ENCODE results near the gene FCN2. TPM values are rescaled to one million over a fixed set of nuclear protein-coding genes. Genes with fewer than 3 reads are reported as not detected.

The FCN2 gene
- total RNA-seq, 1 donor from 2014 or later = not detected

DNA sequence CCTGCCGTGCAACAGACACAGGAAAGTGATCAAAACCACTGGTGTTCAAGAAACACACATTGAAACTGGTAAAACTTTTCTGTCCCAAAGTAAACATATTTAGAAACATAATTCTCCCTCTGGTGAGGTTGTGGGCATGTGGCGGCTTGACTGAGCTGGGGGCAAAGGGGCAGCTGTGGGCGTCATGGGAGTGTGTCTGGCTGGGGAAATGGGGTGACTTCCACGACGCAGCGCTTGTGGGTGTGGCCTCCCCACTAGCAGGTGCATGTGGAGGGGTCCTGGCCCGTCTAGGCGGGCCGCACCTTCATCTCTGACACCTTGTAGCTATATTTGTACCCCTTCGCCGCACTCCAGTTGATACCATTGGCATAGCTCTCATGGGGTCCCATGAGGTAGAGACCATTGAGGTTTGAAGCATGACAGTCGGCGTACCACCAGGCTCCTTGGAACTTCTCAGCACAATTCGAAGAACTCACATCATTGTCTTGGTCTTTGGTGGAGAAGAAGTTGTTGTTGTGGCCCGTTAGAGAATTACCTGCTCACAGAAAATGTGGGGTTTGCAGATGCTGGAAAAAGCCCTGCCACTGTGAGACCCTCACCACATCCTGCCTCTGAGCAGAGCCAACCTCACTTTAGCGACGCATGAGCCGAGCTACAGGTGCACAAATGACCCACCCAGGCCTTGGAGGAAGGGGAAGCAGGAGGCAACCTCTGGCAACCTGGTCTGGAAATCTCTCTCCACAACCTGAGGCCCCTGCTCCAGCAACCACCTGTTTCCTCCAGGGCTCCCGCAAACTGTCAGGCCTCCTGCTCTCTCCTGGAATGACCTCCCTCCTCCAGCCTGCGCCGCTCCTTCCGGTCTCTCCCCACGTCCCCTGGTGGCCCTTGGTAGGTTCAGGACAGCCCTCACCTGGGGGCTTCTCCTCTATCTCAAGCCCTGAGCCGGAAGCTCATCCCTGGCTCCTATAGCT, 29.2 kb downstream of the FCN2 start:
- no peak for DNase-seq (ENCODE audit: low read depth in 2 of 2)

GRCh38 chr9:134912126-134912840, 31.7 kb downstream of the FCN2 start:
- DNase-seq (ENCODE audit: low read depth in 2 of 2) = no peak

GRCh38 chr9:134913041-134913712, 32.6 kb downstream of the FCN2 start:
- DNase-seq (ENCODE audit: low read depth in 2 of 2) = no peak

DNA sequence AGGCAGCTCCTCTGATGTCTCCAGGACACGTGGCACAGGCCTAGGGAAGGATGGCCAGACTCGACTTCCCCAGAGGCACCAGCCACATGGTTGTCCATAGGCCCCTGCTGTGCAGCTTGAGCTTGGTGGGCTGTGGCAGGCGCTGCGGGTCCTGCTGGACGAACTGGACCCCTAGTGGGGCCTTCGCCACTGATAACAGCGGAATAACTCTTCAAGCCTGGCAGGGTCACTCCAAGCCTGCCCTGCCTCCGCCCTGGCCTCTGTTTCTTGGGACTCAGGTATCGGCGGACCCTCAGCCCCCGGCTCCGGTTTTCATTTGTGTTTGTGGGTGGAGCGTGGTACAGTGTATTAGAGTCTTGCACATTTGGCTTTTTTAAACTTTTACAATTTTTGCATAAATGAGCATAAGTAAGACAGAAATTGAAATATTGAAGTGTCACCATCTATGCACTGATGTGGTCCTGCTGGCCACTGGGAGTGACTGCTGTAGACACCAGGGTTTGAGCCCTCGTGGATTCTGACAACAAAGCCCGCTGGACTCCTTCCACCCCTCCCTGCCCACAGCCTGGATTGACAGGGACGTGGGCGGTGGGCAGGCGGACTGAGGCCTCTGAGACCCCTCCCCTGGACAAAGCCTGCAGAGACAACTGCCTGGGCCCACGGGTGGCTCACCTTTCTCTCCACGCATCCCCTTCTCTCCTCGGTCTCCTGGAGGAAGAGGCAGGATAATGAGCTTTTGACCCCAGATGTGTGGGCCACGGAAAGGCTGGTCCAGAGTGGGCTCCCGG, 33.3 kb downstream of the FCN2 start:
- DNase-seq (ENCODE audit: low read depth in 2 of 2) = no peak

GRCh38 chr9:134914501-134914834, 33.9 kb downstream of the FCN2 start:
- DNase-seq (ENCODE audit: low read depth in 2 of 2) = no peak

GRCh38 chr9:134915046-134915985, 34.7 kb downstream of the FCN2 start:
- DNase-seq (ENCODE audit: low read depth in 2 of 2) = no peak

GRCh38 chr9:134916161-134916665, 35.6 kb downstream of the FCN2 start:
- DNase-seq (ENCODE audit: low read depth in 2 of 2) = no peak

GRCh38 chr9:134917431-134918373, 37.1 kb downstream of the FCN2 start, which contains the start of gene FCN1:
TSS of gene FCN1 (minus strand) at chr9:134917912. CDS start at chr9:134917871, 41 bp downstream.
- no peak for DNase-seq (ENCODE audit: low read depth in 2 of 2)

DNA sequence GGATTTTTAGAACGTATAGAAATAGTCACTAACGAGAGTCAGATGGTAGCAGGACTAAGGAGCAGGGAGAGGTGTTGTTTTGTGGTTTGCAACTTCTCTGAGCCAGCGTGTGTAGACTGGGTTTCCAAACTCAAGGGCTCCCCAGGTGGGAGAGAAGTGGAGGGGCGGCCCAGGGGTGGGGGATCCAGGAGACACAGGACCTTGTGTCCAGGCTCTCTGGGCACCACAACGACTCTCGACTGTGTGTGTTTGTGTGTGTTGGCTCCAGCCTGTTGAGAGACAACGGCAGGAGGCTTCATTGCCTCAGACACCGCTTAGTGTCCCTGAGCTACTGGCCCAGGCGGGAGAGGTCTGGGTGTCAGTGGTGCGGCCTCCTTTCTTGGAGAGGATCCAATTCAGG, 38.0 kb downstream of the FCN2 start:
- no peak for DNase-seq (ENCODE audit: low read depth in 2 of 2)

GRCh38 chr9:134919303-134919702, 38.7 kb downstream of the FCN2 start:
- DNase-seq (ENCODE audit: low read depth in 2 of 2) = no peak

DNA sequence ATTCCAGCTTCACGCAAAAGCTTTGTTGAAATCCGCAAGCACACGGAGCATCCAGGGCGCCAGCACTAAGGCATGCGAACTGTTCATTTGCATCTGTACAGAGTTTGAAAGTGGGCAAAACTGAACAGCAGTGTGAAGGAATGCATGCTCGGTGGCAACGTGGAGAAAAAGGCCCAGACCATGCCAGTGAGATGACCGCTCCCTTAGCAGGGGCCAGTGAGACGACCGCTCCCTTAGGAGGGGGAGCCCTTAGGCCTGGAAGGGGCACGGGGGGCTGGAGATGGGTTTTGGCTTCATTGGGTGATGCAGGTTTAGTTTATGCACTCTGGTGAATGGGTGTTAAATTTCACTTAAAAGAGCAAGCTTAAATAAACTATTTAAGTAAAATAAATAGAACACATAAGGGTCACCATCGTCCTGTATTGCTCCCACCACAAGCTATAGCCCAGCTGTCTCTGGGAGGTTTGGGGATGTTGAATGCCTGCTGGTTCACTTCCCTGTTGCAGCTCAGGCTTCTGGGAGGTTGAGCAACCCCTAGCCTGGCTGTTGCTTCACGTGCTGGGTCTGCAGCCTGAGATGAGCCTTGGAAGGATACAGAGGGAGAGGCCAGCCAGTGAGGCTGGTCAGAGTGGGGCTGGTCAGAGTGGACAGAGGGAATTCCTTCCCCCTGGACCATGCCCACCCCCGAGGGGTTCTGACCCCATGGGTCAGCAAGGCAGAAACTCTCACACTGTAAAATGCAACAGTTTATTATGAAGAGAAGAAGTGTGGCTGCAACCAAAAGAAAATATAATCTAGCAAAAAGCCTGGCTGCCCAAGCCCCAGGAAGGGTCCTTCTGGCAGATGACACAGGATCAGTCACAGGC, 41.7 kb downstream of the FCN2 start:
- no peak for DNase-seq (ENCODE audit: low read depth in 2 of 2)

DNA sequence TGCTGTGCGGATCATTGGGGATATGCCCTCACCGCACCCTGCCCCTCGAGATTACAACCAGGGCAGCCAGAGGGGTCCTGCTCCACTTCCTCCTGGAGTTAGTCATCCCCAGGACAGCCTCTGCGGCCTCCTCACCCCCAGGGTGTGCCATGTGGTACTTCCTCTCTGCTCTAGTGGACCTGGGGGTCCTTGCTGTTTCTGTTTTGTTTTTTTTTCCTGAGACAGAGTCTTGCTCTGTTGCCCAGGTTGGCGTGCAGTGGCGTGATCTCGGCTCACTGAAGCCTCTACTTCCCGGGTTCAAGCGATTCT, 42.3 kb downstream of the FCN2 start:
- DNase-seq (ENCODE audit: low read depth in 2 of 2) = no peak

DNA sequence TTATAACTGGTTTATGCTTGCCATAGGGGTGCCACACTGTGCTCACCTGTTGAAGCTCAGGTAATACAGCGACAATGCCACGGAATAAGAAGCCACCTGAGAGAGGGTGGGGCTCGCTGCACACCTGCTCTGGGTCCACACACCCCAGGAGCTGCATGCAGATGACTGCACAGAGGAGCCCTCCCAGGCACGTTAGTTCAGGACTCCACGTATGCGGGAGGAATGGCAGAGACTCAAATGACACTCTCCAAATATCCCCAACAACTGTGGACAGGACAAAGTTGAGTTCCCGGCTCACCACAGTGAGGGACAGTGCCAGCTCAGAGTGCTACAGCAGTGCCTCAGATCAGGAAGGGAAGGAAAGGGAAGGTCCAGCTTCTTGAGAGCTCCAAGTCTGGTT, 42.9 kb downstream of the FCN2 start:
- no peak for DNase-seq (ENCODE audit: low read depth in 2 of 2)

DNA sequence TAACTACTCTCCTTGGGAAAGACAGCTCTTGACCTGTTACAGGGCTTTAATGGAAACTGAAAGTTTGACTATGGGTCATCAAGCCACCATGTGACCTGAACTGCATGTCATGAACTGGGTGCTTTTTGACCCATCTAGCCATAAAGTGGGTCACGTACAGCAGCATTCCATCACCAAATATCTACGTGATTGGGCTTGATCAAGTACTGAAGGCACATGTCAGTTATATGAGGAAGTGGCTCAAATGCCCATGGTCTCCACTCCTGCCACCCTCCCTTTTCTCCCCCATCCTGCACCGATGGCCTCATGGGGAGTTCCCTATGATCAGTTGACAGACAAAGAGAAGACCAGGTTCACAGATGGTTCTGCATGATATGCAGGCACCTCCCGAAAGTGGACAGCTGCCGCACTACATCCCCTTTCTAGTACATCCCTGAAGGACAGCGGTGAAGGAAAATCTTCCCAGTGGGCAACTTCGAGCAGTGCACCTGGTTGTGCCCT, 44.5 kb downstream of the FCN2 start:
- DNase-seq (ENCODE audit: low read depth in 2 of 2) = no peak

DNA sequence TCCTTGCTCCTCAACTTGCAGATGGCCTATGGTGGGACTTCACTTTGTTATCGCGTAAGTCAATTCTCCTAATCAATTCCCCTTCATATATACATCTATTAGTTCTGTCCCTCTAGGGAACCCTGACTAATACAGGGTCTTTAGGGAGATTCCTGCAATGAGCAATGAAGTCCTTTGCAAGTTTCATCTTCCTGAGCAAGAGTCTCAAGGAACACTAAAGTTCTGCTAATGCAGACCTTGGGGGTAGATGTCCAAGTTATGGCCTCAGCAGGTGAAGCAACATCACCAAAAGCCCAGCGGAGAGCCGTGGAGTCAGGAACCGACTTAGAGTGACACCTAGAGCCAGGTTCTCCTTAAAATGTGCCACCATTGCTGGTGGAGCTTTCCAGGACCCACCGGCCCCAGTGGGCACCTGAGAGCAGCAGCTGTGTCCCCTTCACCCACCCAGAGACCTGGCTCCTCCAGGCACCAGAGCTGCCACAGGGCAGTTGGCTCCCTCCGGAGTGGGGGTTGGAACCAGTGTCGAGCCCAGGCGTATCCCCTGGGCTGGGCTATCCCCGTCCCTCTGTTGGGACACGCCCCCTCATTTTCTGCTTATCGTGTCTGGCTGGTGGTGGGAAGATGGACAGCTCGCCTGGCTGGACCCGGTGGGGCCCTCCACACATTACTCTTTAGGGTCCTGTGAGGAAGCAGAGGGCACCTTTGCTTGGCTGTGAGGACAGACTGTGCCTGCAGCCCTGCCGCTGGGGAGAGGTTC, 48.0 kb downstream of the FCN2 start:
- DNase-seq (ENCODE audit: low read depth in 2 of 2) = no peak

DNA sequence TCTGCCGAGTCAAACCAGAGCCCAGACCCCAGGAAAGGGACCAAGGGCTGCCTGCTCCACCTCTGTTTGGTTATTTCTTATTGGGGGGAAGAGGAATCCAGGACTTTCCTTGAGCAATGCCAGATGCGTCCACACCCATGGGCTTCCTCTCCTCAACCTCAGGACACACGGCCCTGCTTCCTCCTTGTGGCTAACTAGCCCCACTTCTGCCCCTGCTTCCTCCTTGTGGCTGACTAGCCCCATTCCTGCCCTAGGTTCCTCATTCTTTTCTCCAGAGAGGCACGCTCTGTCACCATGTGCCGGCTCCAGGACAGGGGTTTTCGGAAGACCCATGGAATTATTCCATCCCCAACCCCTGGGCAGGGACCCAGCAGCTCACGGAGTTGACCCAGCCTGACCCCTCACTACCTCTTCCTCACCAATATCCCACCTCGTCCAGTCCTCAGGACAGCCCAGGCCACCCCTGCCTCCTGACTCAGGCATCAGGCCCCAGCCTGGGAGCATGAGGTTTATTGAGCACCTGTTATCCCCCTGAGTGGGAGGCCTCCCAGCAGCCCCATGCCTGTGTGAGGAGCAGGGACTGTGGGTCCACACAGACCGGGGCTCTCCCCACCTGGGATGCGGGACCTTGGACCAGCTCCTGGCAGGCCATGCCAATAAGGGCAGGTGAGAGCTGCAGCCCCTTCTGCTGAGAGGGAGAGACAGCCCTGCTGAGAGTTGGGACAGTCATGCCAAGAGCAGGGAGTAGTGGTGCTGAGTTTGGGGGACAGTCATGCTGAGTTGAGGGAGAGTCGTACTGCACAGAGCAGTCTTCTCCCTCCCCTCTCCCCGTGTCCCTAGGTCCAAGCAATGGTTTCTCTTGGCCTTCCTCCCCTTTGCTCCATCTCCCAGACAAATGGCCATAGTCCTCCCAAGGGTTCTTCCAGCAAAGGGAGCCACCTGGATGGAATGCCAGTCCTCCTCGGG, 48.9 kb downstream of the FCN2 start:
- no peak for DNase-seq (ENCODE audit: low read depth in 2 of 2)

Measured in dermis microvascular lymphatic vessel endothelial cell (primary cell).